ENCODE data around the gene FGFR3. TPM values are rescaled to one million over a fixed set of nuclear protein-coding genes. Genes with fewer than 3 reads are reported as not detected.

FGFR3 gene
- polyA plus RNA-seq, 1 experiment: 0.06 TPM

- TF ChIP-seq CTCF (IDR thresholded peaks at IDR 0.05; ENCODE audit: low read depth, low read length): no peak
- ChIA-PET POLR2A (no interaction called here), CTCF (interaction anchor here (0.6 to 2.2 kb wide), 3 partner anchors 34 to 64 kb away, joined by 5 to 12 read pairs (median 9); no protein-coding TSS in a partner anchor)
- H3K9me3 ChIP-seq (ENCODE audit: control insufficient read depth, insufficient read depth, low read length): no peaks in the 10 kb centered on the region
- DNase-seq (ENCODE audit: low read depth, low spot score): no peak
- no peak overlapping the region for H3K27ac ChIP-seq (ENCODE audit: low read depth, low read length)
- H3K27me3 ChIP-seq (ENCODE audit: control insufficient read depth, insufficient read depth, low read length): no peaks in the 10 kb centered on the region
- H3K4me3 ChIP-seq (ENCODE audit: low read depth, low read length): no peak overlapping the region
Measured at GRCh38 chr4:1846580-1846979, 53.5 kb downstream of the FGFR3 start.

GRCh38 chr4:1850276-1850675 lies 57.2 kb downstream of the FGFR3 start:
- CTCF ChIA-PET: interaction anchor here (0.6 to 2.7 kb wide), 3 partner anchors 49 to 99 kb away, joined by 4 to 10 read pairs (median 4); no protein-coding TSS in a partner anchor
- Histone ChIP-seq H3K4me3 (ENCODE audit: low read depth, low read length) (no peak overlapping the region), H3K27ac (ENCODE audit: low read depth, low read length) (no peak overlapping the region), H3K9me3 (ENCODE audit: control insufficient read depth, insufficient read depth, low read length) (no peaks in the 10 kb centered on the region; the same call in 1 of the 2 replicates), H3K27me3 (ENCODE audit: control insufficient read depth, insufficient read depth, low read length) (no peaks in the 10 kb centered on the region)
- no peak for DNase-seq (ENCODE audit: low read depth, low spot score)
- POLR2A ChIA-PET: interaction anchor here (0.7 to 0.8 kb wide), 2 partner anchors 18 to 68 kb away, joined by 6 to 7 read pairs; no protein-coding TSS in a partner anchor
- TF ChIP-seq CTCF (IDR thresholded peaks at IDR 0.05; ENCODE audit: low read depth, low read length): no peak

- H3K27ac ChIP-seq (ENCODE audit: low read depth, low read length): no peak overlapping the region
- no peak overlapping the region for H3K4me3 ChIP-seq (ENCODE audit: low read depth, low read length)
- no peaks in the 10 kb centered on the region for H3K27me3 ChIP-seq (ENCODE audit: control insufficient read depth, insufficient read depth, low read length)
- no peak for TF ChIP-seq CTCF (IDR thresholded peaks at IDR 0.05; ENCODE audit: low read depth, low read length)
- no peaks in the 10 kb centered on the region; the same call in 1 of the 2 replicates for H3K9me3 ChIP-seq (ENCODE audit: control insufficient read depth, insufficient read depth, low read length)
- ChIA-PET CTCF (interaction anchor here (2.7 kb wide), 1 partner anchor 48 kb away, joined by 10 read pairs; no protein-coding TSS in a partner anchor), POLR2A (interaction anchor here (0.7 to 0.8 kb wide), 2 partner anchors 19 to 67 kb away, joined by 6 to 7 read pairs; no protein-coding TSS in a partner anchor)
- DNase-seq (ENCODE audit: low read depth, low spot score): no peak
Measured at GRCh38 chr4:1851160-1851559, 58.1 kb downstream of the FGFR3 start.

- H3K27ac ChIP-seq (ENCODE audit: low read depth, low read length): no peak overlapping the region
- POLR2A ChIA-PET: no interaction called here
Measured at GRCh38 chr4:1851575-1852410, 58.7 kb downstream of the FGFR3 start.

More at GRCh38 chr4:1851575-1852410, 58.7 kb downstream of the FGFR3 start:
- Histone ChIP-seq H3K27me3 (ENCODE audit: control insufficient read depth, insufficient read depth, low read length) (no peaks in the 10 kb centered on the region), H3K4me3 (ENCODE audit: low read depth, low read length) (no peak overlapping the region), H3K9me3 (ENCODE audit: control insufficient read depth, insufficient read depth, low read length) (no peaks in the 10 kb centered on the region; the same call in 1 of the 2 replicates)
- CTCF ChIA-PET: interaction anchor here (0.7 to 2.7 kb wide), 2 partner anchors 48 kb away, joined by 3 to 10 read pairs; no protein-coding TSS in a partner anchor
- DNase-seq (ENCODE audit: low read depth, low spot score): no peak
- TF ChIP-seq CTCF (IDR thresholded peaks at IDR 0.05; ENCODE audit: low read depth, low read length): no peak

Data from AG04450 (cell line).